GM18498 (cell line): ENCODE results near the gene MTIF3.

Source experiments
- ATAC-seq: cut with Tn5 transposase; IDR thresholded peaks from one replicate; pipeline ENCODE4 v1.9.1; 2021; ENCODE audit warnings: mild to moderate bottlenecking, moderate library complexity; ENCODE audit not compliant: unreplicated experiment

MTIF3 gene

DNA sequence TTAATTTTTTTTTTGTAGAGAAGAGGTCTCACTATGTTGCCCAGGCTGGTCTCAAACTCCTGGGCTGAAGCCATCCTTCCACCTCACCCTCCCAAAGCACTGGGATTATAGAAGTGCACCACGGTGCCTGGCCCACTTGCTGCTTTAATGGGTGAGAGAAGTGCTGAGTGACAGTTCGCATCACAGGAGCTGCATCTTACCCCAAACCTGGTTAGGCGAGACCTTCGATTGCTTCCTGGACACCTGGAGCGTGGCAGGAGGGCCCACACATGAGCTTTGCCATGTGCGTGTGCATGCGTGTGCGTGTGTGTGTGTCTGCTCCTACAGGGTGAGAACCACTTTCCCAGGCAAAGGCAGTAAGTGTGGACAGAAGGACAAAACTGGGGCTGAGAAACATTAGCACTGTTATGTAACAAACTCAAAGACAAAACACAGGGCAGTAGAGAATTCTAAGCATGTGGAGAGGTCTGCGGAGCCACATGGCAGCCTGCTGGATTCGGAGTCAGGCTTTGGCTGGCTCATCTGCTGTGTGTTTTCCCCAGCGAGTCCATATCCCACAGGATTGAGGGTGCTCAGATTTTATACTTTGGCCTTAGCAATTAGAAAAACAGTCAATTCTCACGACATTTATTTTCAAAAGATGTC lies 11.7 kb upstream of the MTIF3 start:
- no peak for ATAC-seq

DNA sequence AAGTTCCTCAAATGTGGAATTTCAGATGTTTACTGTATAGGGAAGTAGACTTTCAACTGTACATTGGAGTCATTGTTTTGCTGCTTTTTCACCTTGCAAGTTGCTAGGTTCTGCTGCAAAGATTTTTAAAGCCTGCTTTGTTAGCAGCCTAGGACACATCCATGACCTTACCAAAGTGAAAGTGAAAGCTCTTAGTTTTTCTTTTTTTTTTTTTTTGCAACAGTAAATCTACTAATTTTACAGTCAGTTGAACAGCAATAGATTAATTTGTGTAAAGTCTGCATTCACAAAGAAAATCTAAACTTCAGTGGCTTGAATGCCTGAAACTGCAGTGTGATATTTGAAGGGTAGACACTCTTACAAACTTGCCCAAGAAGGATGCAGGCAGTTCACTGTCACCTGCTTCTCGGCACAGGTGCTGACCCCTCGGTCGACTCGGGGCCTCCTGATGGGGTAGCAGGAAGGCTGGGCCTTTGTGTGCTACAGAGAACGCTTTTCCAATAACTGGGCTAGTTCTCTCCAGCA lies 5.0 kb upstream of the MTIF3 start:
- no peak for ATAC-seq

DNA sequence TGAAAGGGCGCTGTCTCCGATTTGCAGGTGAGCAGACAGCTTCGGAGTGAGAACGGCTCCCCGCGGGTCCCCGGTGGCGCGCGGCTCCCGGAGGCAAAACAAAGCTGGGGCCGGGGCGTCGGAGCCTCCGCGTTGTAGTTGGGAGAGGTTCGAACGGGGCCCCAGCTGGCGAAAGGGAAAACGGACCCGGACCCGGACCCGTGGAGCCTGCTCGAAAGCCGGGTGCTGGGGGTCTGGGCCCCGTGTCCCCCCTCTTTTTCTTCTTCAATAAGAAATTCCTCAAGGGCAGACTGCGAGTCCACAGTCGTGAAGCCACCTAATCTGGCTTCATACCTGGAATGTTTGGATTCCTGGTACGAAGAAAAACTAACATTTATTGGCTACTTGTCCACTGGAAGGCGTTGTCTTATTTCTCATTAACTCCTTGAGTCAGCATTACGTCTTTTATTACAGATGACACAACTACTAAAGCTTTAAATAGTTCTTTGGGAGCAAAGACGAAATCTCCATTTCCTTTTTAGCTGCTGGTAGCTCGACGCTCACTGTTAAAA lies 632 bp upstream of the MTIF3 start:
- no peak for ATAC-seq

- ATAC-seq: no peak
Measured at GRCh38 chr13:27449081-27449603, 1.2 kb downstream of the MTIF3 start.

DNA sequence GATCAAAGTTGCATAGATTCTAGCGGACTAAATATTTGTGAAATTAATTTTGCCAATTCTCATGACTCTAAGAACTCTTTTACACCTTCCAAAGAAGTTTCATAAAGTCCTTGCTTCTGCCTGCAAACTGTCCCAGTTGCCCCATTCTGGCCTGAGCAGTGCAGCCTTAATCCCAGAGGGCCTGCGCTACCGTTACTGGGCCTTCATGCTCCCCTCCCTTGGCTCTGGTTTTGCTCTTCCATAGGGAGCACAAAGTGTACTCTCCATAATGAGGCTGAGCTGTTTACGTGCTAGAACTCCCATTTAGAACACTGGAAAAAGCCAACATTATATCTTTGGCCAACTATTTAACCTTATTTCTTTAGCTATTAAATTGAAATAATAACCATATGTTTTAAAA lies 2.1 kb downstream of the MTIF3 start:
- ATAC-seq: no peak

- no peak for ATAC-seq
Measured at GRCh38 chr13:27446986-27447583, 3.3 kb downstream of the MTIF3 start.

DNA sequence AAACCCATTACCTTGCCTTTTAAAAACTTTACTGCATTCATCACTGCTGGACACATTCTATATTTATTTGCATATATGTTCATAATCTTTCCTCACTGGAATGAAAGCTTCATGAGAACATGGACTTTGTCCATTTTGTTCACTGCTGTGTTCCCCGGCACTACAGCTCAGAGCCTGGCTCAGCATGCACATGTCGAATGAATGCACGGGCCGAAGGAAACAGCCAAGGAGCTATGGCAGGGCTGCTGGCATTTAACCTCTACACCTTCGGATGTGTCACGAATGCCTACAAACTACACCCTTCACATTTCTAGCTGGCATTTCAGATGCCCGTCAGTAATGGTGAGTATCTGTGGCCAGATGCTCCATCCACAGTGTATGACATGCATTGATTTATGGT lies 7.6 kb downstream of the MTIF3 start:
- no peak for ATAC-seq

- ATAC-seq: no peak
Measured at GRCh38 chr13:27442071-27442647, 8.2 kb downstream of the MTIF3 start.

- ATAC-seq: no peak
Measured at GRCh38 chr13:27440408-27440807, 10.0 kb downstream of the MTIF3 start.

DNA sequence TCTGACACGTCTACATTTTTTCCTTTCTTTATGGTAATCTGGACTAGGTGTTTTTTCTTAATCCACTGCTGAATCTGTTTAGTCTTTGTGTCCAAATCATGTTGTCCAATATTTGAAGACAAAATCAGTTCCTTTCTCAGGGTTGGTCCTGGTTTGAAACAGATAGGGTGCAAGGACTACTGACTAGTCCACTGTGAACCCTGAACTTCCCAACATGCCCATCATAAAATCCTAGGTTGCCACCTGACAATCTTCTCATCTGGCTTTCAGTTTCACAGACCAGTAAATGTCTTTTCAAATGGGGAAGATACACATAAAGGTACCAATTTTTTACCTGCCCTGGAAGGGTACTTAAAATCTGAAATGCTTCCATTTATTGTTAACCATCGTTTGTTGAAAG lies 13.2 kb downstream of the MTIF3 start:
- ATAC-seq: no peak

GRCh38 chr13:27432611-27433210 lies 17.7 kb downstream of the MTIF3 start:
- ATAC-seq: no peak

DNA sequence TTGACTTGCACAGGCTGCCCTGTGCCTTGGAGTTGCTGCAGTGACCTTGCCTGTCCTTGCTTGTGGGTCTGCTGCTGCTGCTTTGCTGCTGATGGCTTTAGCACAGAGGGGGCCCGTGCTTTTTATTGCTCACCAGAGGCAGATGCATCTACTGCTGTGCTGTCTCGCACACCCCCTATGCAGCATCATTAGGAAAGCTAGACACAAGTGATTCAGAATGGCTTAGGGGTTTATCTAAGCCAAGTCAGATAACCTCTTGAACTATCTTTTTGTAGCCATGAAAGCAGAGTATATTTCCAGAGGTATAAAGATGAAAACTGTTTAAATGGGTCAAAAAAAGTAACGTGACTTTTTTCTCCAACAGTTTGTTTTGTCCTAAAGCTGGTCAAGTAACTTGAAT lies 18.2 kb downstream of the MTIF3 start:
- no peak for ATAC-seq

GRCh38 chr13:27428160-27428559 lies 22.2 kb downstream of the MTIF3 start:
- no peak for ATAC-seq

- ATAC-seq: no peak
Measured at GRCh38 chr13:27427641-27428040, 22.7 kb downstream of the MTIF3 start.

DNA sequence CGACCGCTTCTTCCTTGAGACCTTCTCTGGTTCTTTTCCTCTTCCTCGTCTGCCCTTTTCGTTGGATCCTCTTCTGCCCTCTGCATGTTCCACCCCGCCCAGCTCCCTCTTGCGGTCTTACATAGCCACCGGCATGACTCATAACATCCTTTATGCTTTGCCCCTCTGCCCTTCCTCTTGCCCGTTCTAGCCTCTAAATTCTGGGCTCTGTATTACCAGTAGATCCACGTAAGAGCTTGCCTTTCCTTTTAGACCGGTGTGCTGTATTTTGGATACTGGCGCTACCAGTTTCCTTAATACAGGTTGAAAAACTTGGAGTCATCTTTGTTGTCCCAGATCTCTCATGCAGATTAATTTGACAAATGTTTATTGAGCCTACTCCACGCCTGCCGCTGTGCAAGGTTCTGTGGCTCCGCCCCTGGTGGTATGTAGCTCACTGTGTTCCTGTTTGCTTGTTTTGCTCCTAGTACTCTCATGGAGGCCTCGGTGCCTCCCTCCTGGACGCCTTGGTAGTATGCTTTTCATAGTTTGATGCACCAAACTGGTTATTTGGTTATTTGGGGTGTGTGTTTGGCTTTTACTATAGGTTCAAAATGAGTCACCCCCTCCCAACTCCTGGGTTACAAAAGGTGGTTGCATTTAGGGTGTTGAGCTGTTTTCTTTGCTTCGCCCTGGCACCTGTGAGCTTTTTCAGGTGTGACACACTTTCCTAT lies 24.3 kb downstream of the MTIF3 start:
- ATAC-seq: peak; percentile 74

DNA sequence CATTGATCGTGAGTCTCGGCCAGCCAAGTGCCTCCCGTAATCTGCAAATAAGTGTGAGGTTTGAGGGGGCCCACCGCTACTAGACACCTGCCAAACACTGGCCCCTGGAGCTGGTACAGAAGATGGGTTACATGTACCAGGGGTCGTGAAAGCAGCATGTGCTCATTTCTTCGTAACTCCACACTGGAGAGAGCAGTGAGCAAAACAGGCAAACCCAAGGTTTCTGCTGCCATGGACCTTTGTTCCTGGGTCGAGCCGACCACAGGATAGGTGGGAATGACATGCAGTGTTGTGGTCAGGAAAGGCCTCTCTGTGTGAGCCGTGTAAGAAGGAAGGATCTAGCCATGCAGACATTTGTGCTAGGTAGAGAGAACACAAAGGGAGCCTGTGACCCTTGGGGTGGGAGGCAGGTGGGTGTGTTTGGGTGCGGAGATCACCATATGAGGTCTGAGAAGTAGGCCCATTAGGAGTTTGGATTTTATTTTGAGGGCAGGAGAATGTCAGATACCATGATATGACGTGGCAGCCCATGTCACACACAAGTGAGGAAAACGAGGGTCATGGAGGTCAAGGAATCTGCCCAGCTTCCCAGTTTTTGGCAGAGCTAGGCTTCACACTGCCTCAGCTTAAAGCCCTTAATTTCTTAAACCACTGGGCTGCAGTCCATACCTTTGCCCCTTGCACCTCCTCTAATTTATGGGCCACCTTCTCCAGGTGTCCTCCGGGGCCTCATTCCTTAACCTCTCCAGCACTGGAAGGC lies 25.0 kb downstream of the MTIF3 start:
- ATAC-seq: peak; percentile 3

- peak; percentile 77 for ATAC-seq
Measured at GRCh38 chr13:27424246-27425157, 25.9 kb downstream of the MTIF3 start, which contains the start of gene GTF3A. Gene GTF3A, plus strand, starts transcription at chr13:27424619.

DNA sequence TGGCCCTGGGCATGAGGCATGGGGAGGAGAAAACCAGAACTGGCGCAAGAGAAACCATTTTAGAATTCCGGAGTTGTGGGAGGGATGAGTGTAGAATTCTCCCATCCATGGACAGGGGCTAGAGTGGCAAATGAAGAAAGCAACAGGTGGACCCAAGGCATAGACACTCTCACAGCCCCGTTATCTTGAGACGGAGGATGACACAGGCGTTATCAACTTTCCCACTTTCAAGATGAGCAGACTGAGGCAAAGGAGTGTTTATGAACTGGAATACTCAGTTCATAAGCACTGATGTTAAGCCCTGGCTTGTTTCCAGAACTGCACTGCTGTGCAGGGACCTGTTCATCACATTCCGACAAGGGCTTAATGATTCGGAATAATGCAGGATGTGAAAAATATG lies 27.0 kb downstream of the MTIF3 start:
- no peak for ATAC-seq
